ENCODE measurements around the gene FGD4.

DNA sequence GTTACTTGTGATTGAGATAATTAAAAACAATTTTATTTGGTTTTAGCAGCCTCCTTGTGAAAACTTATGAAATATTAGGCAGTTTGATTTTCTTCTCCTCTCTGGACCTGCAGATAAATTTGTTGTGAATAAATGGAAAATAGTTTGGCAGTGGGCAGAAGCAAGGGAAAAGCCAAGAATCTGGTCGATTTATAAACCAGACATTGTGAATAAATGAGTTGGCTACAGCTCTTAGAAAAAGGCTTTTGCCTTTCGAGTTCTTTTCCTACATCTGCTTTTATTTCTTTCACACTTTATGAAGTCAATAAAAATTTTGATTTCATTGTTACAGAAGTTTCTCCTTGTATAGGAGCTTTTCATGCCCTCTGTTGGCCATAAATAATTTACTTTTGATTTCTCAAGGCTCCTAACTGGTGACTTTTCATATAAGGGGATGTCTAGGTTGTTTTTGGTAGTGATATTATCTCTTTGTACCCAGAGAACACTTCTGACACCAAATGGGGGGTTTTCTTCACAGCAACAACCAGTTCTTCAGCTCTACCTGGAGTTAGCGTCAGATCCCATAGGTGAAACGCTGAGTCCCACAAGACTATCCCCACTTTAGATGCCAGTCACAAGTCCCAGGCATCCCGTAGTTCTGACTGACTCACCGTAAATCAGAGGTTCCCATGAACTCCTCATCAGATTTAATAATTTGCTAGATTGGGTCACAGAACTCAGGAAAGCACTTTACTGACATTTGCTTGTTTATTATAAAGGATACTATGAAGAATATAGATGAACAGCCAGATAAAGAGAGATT, 143.3 kb downstream of the FGD4 start:
- TF ChIP-seq POLR2A (IDR thresholded peaks at IDR 0.05; ENCODE audit: extremely low read depth, insufficient read length), result no peak
- TF ChIP-seq, protein P1, sequence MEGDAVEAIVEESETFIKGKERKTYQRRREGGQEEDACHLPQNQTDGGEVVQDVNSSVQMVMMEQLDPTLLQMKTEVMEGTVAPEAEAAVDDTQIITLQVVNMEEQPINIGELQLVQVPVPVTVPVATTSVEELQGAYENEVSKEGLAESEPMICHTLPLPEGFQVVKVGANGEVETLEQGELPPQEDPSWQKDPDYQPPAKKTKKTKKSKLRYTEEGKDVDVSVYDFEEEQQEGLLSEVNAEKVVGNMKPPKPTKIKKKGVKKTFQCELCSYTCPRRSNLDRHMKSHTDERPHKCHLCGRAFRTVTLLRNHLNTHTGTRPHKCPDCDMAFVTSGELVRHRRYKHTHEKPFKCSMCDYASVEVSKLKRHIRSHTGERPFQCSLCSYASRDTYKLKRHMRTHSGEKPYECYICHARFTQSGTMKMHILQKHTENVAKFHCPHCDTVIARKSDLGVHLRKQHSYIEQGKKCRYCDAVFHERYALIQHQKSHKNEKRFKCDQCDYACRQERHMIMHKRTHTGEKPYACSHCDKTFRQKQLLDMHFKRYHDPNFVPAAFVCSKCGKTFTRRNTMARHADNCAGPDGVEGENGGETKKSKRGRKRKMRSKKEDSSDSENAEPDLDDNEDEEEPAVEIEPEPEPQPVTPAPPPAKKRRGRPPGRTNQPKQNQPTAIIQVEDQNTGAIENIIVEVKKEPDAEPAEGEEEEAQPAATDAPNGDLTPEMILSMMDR (IDR thresholded peaks at IDR 0.05; ENCODE audit: low read depth, low read length), result no peak

All from NB4 (cell line).